Skin epidermis (tissue), 12 donors: ENCODE measurements around the gene PAX6.

Source experiments
- H3K27ac ChIP-seq, 21 experiments: fragments of 200-600 bp; sonication (generic) in 11 of 21; one replicate each; pipeline ENCODE4 v1.5.0; 2020; ENCODE audit warnings: mild to moderate bottlenecking in 3 of 21, inconsistent platforms in 2 of 21, moderate library complexity in 2 of 21
- H3K4me3 ChIP-seq, 7 experiments: fragments of 200-600 bp; sonication (generic) in 2 of 7; one replicate each; pipeline ENCODE4 v1.5.0; 2020; ENCODE audit warnings: inconsistent platforms in 2 of 7, mild to moderate bottlenecking in 2 of 7, moderate library complexity in 1 of 7

PAX6 gene

DNA sequence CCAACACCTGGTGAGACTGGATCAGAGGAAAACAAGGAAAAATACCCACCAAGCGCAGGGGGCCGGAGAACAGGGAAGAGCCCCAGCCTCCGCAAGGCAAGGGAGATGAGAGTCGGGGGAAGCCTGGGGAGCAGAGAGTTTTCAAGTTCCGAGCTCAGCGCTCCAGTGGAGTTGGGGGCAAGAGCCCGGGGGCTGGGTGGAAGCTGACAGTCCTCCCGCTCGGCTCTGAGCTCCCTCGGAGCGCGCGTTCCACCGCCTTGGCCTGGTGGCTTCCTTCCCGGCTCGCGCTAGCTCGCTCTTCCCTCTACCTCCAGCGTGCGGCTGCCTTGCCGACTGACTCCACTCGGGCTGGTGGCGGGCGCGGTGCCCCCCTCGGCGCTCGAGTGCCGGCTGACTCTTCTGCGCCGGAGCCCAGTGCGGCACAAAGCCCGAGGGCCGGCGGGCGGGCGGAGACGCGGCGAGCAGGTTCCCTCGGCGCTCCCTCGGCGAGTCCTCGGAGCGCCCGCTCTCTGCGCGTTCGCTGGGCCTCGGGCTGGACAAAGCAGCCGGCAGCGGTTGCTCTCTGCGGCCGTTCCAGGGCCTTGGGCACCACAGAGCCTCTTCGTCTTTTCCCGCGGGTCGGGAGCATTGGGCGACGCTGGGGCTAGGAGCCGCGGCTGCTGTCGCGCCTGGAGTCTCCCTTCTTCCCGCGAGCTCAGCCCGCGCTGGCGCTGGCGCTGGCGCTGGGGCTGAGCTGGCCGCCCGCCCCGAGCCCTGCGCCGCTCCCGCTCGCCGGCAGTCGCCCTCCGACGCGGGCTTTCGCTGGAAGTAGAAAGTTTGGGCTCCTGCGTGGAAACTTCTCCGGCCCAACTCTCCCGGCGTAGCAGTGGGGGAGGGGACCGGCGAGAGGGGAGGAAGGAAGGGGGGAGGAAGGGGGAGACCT lies 1.0 kb downstream of the PAX6 start:
- H3K27ac ChIP-seq = no peak overlapping the region
- peak overlapping the region; percentile 0 to 51 (median 36) for H3K4me3 ChIP-seq

DNA sequence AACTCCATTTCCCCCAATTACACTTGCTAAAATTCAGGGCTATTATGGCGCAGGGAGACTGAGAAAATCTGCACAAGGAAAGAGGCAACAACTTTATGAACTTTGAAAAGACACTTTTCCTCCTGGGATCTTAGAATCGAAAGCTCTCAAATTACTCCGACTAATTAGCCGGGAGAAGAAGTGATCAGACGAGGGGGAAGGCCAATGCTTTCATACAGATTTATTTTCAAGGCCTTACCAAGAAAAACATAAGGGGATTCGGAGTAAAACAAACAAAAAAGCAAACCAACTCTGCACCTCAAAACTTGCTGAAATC lies 1.6 kb downstream of the PAX6 start:
- Histone ChIP-seq H3K27ac (no peak overlapping the region), H3K4me3 (peak overlapping the region in 2 of 7 experiments; percentile 36 to 51)

DNA sequence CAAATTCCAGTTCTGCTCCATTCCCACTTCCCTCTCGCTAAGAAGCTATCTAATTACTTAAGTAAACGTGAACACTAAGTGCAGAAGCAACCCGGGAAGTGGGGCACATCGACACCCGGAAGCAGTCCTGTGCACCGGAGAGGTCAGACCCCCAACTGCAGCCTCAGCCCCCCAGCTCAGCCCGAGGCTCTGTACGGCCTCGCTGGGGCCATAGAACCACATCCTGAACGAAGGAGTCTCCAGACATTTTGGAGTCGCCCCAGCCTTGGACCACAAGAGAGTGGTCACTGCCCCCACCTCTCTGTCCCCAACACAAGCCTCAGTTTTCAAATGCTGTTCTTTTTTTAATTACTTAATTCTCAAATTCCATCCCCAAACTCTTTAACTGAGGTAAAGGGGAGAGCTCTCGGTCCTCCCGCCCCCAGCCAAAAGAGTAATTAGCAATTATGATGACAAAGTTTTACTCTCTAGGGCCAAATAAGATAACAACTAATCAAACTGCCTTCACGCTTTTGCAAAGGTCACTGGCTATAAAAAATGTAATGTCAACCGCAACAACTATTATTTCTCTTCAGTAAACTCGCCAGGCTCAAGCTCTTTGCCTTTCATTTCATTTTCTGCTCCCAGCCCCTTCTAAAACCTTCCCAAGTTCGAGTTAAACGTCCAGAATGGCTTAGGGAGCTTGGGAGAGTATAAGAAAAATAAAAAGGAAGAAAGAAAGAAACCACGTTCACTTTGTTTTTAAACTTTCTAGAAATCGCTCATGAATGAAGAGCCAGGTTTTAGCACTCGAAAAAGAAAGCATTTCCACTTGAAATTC lies 2.2 kb downstream of the PAX6 start:
- Histone ChIP-seq H3K4me3 (peak overlapping the region in 2 of 7 experiments; percentile 4 to 51), H3K27ac (no peak overlapping the region)

DNA sequence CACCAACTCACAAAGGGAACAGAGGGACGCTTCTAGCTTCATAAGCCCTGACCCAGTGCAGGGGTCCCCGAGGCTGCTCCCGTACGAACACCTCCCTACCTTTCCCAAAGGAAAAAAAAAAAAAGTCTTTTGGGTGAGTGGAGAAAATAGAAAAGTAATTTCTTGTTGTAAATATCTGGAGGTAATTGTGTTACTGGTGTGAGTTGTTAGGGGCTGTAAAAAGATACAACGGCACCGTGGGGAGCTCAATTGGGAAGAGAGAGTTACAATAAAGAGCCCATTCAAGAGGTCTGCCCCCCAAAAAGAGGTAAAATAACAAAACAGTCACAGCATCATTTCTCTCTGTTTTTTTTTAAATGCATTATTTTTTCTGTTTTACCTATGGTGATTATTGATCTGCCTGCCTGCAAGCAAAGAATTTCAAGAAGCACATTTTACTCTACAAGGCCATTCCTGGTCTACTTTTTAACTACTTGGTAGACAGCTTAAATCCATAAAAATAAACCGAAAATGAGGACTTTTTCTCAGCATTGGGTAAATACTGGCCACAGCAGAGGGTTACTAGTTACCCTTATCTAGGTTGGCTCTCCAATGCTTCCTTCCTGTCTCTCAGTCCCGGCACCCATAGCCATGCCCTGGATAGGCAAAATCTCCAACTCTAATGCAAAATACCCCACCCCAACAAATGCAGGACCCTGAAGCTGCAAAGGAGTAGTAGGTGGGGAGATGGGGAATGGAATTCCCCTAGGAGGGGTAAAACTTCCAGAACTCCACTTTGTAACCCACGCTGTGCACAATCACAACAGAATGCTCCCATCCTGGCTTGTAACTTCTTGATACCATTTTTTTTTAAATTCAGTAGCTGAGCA lies 3.1 kb downstream of the PAX6 start:
- Histone ChIP-seq H3K4me3 (peak overlapping the region in 2 of 7 experiments; percentile 4 to 51), H3K27ac (no peak overlapping the region)

DNA sequence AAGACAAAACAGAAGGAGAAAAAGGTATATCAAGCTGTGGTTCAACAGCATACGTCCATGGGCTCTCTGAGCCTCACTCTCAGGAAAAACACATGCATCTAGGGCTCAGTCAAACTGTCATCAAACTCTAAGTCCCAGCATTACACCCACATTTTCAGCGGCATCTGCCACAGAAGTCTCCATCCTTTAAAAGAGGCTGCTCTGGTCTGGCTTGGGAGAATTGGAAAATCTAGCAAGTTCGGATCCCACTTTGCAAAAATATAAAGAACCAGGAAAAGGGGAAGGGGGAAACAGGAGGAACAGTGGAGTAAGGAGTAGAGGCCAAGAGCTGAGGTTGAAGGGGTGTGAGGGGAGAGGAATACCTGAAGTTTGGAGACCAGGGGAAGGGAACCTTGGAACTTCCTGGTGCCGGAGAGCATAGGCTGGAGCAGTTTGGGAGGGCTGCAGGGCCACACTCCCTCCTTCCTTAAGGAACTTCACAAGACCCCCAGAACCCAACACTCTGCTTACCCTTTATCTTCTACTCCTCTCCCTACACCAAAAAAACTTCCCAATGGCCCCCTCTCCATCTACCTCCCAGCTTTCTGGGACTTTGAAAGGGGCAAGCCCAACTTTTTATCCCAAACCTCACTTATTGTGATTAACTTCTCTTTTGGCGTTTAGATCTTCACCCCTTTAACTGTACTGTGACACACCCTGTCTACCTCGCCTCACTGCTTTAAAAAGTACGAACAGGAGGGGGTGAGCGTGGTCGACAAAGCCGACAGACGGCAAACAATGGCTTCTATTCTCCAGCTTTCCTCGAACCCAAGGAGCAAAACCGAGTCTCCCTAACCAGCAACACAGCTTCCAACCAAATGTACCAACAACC lies 4.0 kb downstream of the PAX6 start:
- Histone ChIP-seq H3K27ac (no peak overlapping the region), H3K4me3 (no peak overlapping the region)

DNA sequence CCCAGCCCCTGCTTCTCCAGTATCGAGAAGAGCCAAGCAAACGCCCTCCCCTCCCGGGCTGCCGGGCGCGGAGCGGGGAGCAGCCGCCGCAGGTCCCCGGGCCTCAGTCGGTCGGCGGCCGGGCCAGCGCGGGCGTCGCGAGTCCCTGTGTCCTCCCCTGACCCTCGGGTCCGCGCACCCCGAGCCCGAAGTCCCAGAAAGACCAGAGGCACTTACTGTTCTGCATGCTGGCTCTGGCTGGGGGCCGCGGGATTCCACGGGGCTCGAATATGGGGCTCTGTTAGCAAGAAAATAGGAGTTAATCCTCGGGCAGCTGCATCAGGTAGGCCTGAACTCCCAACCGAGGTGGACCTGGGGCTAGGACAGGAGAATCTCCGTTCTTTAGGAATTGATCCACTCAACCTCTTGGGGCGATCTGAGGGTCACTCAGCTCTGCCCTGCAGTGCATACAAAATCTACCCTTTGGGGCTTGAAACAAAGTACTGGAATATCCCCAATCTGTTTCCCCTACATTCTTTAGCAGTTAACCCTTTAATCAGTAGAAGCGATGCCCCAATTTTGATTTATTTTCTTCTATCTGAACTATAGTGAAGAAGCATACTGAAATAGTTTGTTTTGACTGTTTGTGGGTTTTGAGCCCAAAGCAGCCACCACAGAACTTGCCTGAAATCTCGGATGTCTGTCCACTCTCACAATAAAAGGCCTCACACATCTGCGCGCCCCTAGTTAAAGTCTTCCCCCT lies 4.8 kb downstream of the PAX6 start:
- no peak overlapping the region for H3K27ac ChIP-seq
- H3K4me3 ChIP-seq = no peak overlapping the region

DNA sequence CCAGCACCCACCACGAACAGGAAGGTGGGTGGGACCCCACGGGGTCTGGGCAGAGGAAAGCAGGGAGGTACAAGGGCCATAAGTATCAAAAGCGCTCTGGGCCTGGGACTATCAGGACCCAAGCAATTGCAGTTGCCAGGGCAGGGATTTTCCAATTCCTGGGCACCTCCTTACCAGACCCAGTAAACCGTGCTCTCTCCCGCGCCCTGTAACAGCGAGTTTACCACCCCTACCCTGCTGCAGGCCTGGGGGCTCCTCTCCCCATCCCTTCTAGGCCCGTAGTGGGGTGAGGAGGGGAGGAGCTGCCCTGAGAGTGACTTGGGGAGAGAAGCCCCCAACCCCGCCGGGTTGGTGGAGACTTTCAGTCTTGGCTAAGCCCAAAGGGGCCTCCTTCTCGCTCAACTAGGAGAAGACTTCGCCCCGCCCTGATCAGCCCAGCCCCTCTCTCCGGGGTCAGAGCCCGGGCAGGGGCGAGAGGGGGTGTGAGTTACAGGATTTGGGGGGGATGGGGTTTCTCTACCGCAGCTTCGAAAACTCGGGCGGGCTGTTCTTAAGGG lies 5.4 kb downstream of the PAX6 start:
- no peak overlapping the region for H3K27ac ChIP-seq
- no peak overlapping the region for H3K4me3 ChIP-seq

DNA sequence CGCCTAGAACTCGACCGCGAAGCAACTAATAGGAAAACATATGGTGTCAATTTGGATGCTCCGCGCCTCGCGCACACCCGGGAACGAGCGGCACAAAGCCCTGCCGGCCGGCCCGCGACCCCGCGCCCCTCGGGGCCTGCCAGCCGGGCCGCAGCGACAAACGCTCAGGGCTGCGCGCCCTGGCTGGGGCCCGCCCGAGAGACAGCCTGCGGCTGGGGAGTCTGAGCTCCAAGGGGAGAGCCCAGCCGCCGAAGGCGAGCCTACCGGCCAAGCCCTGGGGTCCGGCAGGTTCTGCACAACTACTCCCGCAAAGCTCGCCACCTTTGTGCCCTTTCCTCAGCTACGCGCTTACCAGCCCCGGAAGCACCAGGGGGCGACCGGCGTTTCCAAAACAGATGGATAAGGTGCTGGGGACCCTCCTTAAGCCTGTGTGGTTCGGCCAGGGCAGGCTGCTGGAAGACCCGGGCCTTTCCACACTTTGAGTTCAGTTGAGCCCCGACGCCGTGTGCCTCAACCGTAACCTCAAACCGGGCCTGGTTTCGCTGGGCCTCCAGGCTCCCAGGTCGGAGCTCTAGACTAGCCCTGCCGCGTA lies 6.0 kb downstream of the PAX6 start:
- peak overlapping the region in 1 of 7 experiments; percentile 1 for H3K4me3 ChIP-seq
- no peak overlapping the region for H3K27ac ChIP-seq

DNA sequence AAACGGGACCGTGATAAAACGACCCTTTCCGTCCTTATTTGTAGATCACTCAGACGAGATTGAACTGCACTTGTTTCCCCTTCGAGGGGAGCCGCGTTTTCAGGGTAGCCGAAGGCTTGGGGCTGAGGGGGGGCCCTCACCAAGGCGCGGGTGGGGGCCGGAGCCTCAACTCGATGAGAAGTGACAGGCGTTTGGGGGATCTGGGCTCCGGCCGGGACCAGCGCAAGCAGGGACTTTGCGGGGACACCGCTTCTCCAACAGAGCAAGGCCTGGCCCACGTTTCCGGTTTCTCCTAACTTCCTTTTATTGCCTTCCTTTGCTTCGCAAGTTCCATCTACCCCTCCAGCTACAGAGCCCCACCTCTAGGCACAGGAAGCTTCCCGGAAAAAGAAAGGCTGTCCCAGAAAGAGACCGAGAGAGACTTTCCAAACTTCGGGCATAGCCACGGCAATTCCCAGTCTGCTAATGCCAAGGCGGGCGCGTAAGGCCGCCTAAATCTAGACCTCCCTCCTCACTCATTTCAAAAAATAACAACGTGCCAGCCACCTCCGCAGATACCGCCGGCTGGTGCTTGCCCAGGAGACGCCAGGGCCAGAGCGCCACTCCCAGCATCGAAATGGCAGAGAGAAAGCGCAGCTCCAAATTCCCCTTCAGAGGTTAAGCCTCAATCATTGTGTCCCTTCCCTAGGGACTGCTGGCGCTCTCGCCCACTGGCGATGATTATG lies 6.6 kb downstream of the PAX6 start:
- no peak overlapping the region for H3K27ac ChIP-seq
- H3K4me3 ChIP-seq = peak overlapping the region in 1 of 7 experiments; percentile 1

DNA sequence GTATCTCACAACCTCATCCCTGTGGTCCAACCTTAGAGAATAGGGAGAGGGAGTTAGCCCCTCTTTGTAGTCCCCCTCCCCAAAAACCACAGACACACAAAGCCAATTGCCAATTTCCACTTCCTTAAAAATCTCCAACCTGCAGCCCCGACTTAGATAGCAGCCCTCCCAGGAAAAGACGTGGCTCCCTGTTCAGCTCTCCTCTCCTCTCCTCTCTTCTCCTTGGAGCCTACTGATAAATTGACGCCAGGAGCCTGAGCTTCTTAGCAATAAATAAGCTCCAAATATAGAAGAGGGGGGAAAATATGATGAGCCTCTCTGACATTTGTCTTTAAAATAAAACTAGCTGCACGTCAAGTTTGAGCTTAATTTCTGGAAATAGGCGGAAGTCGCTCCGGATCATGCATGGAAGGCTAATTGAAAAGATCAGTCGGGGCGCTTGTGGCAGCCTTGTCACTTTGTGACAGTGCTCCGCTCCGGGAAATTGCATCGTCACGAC lies 7.3 kb downstream of the PAX6 start:
- Histone ChIP-seq H3K4me3 (no peak overlapping the region), H3K27ac (no peak overlapping the region)

DNA sequence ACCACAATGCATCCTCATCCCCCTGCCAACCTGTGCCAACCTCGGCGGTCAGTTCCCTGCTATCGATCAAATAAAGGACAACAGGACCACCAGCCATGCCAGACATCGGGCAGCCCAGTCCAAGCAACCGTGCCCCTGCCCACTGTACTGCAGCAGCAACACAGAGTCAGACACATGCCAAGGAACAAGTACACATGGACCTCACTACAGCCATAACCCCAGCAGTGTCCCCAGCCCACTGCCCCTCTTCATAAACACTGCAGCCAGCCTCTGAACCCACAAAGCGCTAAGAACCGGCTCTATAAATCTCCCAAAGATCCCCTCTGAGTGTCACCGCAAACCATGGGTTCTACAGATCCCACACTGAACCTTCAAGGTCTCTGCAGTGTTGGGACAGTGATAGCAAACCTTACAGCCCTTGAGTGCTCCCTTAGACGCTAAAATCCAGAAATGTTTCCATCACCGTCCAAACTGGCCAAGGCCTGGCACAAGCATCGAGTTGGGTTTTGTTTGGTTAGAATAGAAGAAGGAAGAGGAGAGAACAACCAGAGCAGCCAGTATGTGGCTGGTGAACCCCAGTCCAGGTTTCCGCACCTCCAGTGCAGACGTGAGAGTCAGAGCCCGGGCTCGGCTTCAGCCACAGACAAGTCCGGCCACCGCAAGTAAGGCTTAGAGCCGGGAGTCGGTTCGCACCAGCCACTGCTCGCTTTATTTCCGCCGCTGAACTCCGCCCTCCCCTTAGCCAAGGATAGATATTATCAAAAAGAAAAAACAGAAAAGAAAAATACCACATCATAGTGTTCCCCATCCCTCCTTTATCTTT lies 7.9 kb downstream of the PAX6 start:
- Histone ChIP-seq H3K4me3 (no peak overlapping the region), H3K27ac (no peak overlapping the region)

DNA sequence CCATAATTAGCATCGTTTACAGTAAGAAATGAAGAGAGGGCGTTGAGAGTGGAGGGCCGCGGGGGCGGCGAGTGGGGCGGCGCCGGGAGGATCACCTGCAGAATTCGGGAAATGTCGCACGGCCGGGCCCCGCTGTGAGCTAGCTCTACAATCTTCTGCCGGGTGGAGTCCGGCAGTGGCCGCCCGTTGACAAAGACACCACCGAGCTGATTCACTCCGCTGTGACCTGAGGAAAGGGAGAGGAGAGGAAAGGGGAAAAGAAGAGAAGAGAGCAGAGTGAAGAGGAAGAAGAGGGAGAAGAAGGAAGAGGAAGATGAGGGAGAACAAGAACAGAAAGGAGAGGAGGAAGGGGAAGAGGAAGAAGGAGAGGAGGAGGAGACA lies 8.5 kb downstream of the PAX6 start:
- Histone ChIP-seq H3K27ac (no peak overlapping the region), H3K4me3 (no peak overlapping the region)

DNA sequence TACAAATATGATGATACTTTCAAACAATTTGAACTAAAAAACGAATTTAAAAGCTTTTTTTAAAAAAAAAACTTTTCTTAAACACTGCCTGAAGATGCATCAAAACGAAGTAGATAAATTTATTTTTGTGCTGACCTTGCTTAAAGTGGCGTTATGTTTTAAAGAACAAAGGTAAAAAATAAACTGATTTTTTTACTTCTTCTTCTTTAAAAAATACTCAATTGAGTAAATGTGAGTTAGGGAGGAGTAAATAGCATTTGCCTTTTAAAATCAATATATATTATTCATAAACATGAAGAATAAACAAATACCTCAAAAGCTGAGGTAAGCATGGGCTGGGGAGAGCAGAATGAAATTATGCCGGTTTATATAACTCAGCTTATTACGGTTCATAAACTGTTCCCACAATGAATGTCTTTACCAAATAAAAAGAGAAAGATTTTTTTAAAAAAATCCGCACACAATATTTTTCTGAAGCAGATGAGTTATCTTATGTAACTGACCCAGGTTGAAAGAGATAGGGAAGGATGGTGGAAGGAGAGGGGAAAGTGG lies 9.0 kb downstream of the PAX6 start:
- H3K27ac ChIP-seq = no peak overlapping the region
- H3K4me3 ChIP-seq = no peak overlapping the region

DNA sequence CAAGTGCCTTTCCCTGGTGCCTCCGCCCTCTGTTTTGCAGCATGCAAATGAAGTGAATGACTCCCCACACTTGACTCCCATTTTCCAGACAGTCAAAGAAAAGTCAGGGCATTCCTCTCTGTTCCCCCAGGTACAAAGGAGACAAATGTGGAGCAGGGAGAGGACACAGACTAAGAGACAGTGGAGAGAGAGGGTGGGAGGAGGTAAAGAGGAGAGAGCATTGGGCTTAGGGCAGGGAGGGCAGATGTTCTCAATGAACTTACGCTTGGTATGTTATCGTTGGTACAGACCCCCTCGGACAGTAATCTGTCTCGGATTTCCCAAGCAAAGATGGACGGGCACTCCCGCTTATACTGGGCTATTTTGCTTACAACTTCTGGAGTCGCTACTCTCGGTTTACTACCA lies 9.8 kb downstream of the PAX6 start:
- Histone ChIP-seq H3K4me3 (no peak overlapping the region), H3K27ac (no peak overlapping the region)

DNA sequence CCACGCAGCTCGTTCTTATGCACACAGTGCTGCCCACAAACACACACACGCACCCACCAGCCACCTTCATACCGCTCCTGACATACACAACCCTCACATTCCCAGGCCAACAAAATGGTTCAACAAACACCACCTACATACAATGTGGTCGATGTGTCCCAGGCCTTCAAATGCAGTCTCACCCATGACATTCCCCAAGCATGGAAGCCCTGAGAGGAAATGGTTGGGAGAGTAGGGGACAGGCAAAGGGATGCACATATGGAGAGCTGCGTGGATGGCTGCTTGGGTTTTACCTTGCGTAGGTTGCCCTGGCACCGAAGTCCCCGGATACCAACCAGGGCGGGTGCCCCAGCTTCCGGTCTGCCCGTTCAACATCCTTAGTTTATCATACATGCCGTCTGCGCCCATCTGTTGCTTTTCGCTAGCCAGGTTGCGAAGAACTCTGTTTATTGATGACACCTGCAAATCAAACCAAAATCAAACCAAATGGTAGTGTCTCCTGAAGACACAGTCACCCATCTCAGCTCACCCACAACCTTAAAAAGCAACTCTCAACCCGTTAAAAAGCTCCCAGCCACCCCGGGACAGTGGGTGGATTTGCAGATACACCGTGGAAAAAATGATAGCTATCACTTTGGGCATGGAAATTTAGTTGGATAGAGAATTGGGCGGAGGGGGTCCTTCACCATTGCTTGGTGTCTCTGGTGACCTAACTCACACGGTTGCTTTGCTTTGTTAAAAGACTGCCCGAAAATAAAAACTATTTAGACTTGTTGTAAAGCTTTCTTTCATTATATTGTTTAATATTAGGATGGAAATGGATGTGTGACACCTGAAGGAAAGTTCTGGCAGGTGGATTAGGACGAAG lies 10.5 kb downstream of the PAX6 start:
- Histone ChIP-seq H3K4me3 (no peak overlapping the region), H3K27ac (no peak overlapping the region)
